HG02623 (cell line): Measurements from ENCODE around the gene SCN5A.
"Not testable (repeated sequence)": the region's sequence is repeated elsewhere in the genome, so short reads cannot be mapped to it uniquely, and the experiment has no call there.

Experiments used
- ATAC-seq: cut with Tn5 transposase; IDR thresholded peaks from one replicate; pipeline ENCODE4 v1.9.1; 2021; ENCODE audit warnings: moderate library complexity; ENCODE audit not compliant: unreplicated experiment

SCN5A gene

GRCh38 chr3:38580450-38581382 lies 68.8 kb downstream of the SCN5A start:
- no peak for ATAC-seq

DNA sequence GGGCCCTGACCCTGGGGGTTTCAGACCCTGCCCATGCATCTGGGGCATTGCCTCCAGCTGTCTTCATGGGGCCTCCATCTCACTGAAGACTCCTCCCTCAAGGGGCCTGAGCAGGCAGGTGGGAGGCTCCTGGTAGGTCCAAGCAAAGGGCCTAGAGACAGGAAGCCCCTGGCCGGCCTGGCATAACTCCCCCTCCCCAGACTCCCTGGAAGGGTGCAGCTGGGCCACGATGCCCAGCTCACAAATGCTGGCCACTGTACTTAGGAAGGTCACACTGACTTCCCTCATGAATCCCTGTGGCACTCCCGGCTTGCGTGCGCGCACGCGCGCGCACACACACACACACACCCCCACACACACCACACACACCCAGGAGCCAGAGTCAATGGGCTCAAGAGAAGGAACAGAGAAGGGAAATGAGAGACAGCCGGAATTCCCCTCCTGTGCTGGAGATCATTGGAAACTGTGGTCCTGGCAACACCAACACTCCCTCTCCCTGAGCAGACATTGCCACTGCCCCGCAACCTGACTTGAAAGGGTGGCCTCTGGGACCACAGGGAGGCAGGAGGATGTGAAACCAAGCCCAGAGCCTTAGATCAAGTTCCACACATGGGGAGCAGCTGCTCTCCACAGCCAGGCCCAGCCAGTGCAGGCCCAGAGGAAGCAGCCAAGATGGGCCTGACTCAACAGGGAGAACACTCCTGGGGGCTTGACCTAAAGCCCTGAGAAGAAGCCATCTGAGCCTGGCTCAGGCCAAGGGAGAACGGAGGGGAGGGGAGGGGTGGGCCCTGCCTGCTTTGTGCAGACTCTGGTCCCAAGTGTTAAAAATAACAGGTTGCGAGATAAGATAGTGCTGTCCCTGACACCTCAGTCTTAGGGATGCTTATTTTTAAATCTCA lies 69.7 kb downstream of the SCN5A start:
- ATAC-seq = peak; percentile 53

- no peak for ATAC-seq
These were observed 70.3 kb downstream of the SCN5A start for GRCh38 chr3:38579141-38579540.

DNA sequence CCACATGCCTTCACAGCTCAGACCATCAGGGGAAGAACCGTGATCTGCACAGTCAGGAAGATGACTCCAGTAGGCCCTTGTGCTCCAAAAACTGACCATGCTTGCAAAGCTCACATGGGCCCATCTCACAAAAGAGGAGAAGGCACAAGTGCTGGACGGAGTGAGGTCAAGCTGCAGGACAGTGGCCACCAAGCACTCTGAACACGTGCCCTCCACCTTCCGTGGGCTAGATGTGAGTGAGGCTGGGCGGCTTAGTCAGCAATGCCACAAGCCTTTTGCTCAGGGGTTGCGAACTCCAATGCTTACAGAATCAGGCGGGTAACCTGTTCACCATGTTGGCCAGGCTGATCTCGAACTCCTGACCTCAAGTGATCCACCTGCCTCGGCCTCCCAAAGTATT lies 70.9 kb downstream of the SCN5A start:
- ATAC-seq = no peak

GRCh38 chr3:38578081-38578475 lies 71.4 kb downstream of the SCN5A start:
- no peak for ATAC-seq

GRCh38 chr3:38577371-38578080 lies 72.0 kb downstream of the SCN5A start:
- ATAC-seq = no peak

DNA sequence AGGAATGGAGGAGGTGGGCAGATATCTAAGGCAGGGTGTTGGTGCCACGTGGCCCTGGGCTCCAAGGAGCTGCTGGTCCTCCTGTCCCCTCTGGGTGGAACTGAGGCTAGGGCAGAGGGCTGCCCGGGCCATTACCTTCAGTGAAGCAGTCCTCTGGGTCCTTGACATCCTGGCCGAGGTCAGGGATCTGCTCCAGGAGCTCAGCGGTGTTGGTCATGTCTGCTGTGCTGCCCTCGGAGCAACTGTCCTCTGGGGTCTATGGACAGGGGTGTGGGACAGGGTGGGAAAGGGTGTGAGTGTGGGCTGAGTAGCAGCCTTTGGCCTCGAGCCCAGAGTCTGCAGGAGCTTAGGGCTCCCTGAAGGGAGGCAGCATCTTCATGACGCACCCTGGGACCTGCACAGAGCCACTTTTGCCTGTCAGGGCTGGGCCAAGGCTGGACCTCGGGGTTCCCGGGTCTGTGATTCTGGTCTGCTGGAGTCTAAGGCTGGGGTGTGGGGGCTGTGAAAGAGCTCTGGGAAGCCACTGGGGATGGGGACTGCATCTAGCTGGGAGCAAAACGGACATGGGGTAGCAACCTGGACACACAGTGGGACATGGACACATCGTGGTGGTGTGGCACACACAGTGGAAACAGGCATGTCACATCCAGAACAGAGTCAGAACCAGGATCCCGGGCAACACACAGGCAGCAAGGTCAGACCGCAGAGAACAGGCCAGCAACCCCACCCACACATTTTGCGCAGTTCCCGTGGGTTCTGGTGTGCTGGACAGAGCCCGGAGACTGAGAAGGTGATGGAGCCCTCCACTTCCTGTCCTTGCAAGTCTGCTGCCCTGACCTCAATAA lies 72.7 kb downstream of the SCN5A start:
- no peak for ATAC-seq

- ATAC-seq = no peak
These were observed 73.4 kb downstream of the SCN5A start for GRCh38 chr3:38576131-38576525.

GRCh38 chr3:38575279-38575843 lies 74.1 kb downstream of the SCN5A start:
- ATAC-seq = no peak

DNA sequence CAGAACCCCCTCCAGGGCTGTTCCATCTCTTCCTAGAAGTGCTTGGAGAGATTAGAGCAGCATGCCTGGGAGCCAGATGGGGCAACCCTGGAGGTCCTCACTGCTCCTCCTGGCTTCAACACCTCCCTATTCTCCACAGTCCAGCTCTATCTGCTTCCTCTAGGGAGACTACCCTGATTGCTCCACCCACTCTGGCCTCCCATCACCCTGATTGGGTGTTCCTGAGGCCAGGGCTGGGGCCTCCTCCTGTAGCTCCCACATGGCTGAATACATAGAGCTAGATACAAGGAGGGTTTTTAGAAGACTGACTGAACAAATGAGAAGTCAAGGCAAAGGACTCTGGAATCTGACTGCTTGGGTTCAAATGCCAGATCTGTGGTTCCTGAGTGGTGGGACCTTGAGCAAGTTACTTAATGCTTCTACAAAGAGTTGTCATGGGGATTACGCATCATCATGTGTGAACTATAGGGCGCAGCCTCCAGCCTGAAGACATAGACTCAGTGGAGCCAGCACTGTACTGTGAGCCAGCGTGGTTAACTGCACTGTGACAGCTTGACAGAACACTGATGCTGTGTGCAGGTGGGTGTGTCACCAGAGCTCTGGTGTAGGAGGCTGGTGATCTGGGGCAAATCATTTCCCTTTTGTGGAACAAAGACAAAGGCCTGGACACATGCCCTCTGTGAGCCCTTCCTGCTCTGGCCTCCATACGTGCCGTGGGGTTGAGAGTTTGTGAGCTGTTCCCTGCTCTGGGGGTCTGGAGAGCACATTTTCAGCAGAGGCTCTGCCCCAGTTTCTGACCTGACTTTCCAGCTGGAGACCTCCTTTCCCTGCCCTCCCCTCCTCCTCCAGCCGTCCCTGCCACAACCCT lies 74.8 kb downstream of the SCN5A start:
- no peak for ATAC-seq

DNA sequence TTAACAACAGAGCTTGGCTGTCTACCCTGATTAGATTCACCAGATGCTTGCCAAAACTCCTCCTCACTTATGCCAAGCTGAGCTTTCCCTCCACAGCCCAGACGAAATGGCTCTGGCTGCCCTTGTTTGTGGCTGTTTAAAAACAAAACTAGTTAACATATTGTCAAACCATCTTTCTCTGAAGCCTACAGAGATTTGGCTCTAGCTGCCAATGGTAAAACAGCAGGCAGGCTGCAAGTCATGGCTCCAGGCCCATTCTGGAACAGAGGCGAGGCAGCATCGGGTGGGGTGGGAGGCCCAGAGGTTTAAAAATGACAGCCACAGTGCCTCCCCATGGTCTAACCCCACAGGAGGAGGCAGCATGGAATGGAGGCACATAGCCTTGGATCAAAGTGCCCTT lies 75.9 kb downstream of the SCN5A start:
- ATAC-seq = no peak

GRCh38 chr3:38573111-38573510 lies 76.4 kb downstream of the SCN5A start:
- ATAC-seq = no peak

GRCh38 chr3:38567498-38567897 lies 82.0 kb downstream of the SCN5A start:
- ATAC-seq = no peak

DNA sequence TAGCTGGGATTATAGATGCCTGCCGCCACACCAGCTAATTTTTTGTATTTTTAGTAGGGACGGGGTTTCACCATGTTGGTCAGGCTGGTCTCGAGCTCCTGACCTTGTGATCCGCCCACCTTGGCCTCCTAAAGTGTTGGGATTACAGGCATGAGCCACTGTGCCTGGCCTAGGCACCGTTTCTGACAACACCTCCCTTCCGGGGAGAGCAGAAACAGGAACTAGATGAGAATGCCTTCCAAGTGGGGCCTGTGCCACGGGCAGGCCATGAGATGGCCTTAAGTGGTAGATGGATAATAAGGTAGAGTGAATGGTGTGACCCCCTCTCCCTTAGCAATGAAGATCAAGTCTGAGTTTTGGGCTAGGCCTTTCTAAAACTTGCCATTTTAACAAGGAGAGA lies 82.7 kb downstream of the SCN5A start:
- not testable (repeated sequence) for ATAC-seq

GRCh38 chr3:38566215-38566528 lies 83.3 kb downstream of the SCN5A start:
- ATAC-seq = no peak

DNA sequence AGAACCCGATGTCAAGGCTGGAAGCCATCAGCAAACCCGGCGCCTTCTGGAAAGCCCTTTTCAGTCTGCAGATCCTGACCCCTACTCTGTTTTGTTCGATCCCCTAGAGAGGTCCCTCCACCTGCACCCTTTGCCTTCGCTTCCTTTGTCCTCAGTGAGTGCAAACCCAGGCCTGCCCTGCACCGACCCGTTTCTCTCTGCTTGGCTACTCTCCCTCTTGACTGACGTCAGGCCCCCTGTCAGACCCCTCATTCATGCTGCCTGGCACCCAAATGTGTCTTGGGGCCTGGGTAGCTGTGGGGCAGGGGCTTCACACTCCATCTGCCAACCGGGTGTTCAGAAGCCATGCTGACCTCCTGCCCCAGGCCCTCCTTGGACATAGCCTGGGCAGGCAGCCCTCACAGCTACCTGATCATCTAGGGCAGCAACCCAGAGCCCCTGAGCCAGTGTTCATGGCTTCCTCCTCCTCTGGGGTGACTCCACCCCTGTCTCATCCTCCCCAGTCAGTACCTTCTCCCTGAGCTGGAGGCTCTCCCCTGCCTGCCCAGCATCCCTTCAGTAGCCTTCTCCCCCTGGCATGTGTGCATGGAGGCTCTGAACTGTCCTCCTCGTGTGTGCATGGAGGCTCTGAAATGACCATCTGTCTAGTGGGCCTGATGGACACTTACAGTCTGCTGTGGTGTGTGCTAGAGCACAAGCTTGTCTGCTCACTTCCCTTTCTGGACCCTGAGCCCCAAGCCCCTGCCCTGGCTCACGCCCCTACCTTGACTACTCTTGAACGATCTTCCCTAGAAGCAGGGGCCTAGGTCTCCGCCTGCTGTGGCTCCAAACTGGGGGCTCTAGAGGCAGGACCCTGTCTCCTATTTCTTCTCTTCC lies 83.9 kb downstream of the SCN5A start:
- no peak for ATAC-seq

DNA sequence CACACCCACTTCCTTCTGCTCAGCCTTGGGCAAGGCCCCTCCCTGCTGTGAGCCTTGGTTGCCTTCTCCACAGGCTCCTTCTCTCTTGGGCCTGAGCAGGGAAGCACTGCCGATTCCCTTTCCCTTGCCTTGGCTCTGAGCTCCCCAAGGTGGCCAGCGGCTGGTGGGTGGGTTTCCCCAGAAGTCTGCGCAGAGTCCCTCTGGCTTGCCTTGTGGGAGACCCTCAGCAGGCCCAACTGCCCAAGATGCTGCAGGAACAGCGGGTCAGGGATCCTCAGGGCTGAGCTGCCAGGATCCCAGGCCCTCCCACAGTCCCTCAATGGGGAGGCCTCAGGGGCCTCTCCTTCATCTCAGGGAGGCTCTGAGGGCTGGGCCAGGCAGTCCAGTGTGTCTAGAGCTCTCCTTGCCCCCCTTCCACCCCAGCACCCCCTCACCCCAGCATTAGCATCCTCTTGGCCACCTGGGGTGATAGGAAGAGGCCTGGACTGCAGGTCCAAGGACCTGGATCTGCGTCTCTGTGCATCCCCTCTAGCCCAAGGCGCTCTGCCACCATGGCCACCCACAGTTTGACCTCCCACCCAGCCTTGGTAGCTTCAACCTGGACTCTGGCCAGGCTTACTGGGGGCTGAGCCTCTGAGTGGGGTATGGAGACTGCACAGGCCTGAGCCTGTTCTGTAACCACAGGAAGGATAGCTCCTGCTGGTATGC lies 84.7 kb downstream of the SCN5A start:
- ATAC-seq = no peak

DNA sequence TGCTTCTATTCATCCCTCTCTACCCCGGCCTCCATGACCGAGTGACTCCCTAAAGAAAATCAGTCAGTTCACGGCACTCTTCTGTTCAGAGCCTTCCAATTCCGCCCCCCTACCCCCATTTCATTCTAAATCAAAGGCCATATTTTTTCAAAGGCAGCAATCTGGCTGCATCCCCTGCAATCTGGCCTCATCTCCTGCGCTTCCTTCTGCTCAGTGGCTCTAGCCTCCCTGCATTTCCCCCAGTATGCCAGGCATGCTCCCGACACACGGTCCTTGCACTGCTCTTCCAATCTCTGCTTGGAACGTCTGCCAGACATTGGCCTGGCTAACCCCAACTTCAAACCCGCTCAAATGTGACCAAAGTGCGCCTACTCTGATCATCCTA lies 85.6 kb downstream of the SCN5A start:
- no peak for ATAC-seq
